Astrocyte (in vitro differentiated cells and primary cell): Measurements from ENCODE around the gene HDAC8.
"Not testable (repeated sequence)": the region's sequence is repeated elsewhere in the genome, so short reads cannot be mapped to it uniquely, and the experiment has no call there.

Experiments used
- CTCF ChIP-seq: IDR thresholded peaks from 2 replicates; pipeline ENCODE4 v1.5.1; 2011; ENCODE audit warnings: low read depth, mild to moderate bottlenecking, inconsistent platforms, low read length, moderate library complexity; ENCODE audit not compliant: insufficient read depth
- EZH2 ChIP-seq: IDR thresholded peaks from 2 replicates; pipeline ENCODE4 v1.6.1; 2012; ENCODE audit warnings: mild to moderate bottlenecking, low read length, inconsistent platforms; ENCODE audit not compliant: insufficient read depth

DNA sequence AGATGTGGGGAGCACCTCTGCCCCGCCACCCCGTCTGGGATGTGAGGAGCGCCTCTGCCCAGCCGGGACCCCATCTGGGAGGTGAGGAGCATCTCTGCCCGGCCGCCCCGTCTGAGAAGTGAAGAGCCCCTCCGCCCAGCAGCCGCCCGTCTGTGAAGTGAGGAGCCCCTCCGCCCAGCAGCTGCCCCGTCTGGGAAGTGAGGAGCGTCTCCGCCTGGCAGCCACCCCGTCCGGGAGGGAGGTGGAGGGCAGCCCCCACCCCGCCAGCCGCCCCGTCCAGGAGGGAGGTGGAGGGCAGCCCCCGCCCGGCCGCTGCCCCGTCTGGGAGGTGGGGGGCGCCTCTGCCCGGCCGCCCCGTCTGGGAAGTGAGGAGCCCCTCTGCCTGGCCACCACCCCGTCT is 13.0 kb downstream of the HDAC8 start:
- not testable (repeated sequence) for TF ChIP-seq CTCF, EZH2
